ENCODE data around the gene KCNA5. TPM values are rescaled to one million over a fixed set of nuclear protein-coding genes. Genes with fewer than 3 reads are reported as not detected.

KCNA5 gene
- not detected in 2 replicates for polyA plus RNA-seq (2011; rRNA removed)
- polyA minus RNA-seq (2011; rRNA and poly(A)+ RNA removed), result not detected in 2 replicates

GRCh38 chr12:5043589-5044419 lies at the start of gene KCNA5:
KCNA5 (plus strand) TSS chr12:5043879; CDS start chr12:5044148, 269 bp downstream.
- H3K9me3 ChIP-seq (ENCODE audit: control insufficient read depth, insufficient read depth, low read length), result no peaks in the 10 kb centered on the region; the same call in 1 of the 2 replicates
- ChIA-PET CTCF (no interaction called here), POLR2A (no interaction called here)

DNA sequence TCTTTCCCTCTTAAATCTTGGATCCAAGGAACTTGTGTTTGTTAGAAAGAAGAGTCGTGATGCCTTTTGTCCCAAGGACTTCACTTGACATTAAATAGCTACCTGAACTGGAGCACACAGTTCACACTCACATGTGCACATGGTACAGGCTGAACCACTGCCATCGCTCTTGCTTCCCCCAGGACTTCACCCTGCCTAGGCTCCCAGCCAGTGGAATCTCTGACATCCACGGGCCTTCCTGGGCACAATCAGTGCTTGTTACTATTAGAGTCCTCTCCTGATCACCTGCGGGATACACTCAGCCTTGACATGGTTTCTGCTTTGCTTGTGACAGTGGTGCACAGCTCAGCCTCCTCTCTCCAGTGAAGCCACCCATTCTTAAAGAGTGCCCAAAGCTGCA lies 49.1 kb upstream of the KCNA5 start:
- no peak overlapping the region for H3K27ac ChIP-seq (ENCODE audit: low read depth, low read length)
- CTCF ChIA-PET, result interaction anchor here (1.3 to 7.7 kb wide), 3 partner anchors 28 to 145 kb away, joined by 5 to 40 read pairs (median 7); no protein-coding TSS in a partner anchor

More at GRCh38 chr12:5043589-5044419, at the start of gene KCNA5:
- TF ChIP-seq CTCF (IDR thresholded peaks at IDR 0.05; ENCODE audit: low read depth, low read length), result no peak
- H3K4me3 ChIP-seq (ENCODE audit: low read depth, low read length), result no peak within 1 kb of the TSS
- DNase-seq (ENCODE audit: low read depth, low spot score), result no peak
- peaks cover 35% of the 10 kb centered on the region for H3K27me3 ChIP-seq (ENCODE audit: control insufficient read depth, insufficient read depth, low read length)
- H3K27ac ChIP-seq (ENCODE audit: low read depth, low read length), result no peak within 1 kb of the TSS

DNA sequence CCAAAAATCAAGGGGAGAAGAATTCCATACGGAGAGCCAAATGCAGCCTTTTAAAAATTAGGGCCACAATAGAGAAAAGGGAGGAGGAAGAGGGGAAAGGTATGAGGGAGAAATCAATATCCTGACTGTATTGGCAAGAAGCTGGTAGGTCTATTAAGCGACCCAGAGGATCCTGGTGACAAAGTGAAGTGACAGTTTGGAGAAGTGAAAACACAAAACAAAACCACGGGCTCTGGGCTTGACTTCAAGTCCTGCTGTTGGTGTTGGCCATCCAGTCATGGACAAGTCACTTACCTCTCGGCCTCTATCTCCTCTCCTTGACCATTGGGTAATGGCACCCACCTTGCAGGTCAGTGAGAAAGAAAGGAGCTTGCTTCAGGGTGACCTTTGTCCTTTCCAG lies 47.0 kb upstream of the KCNA5 start:
- peaks cover 25% of the 10 kb centered on the region for H3K27me3 ChIP-seq (ENCODE audit: control insufficient read depth, insufficient read depth, low read length)
- CTCF ChIA-PET, result interaction anchor here (7.7 kb wide), 1 partner anchor 141 kb away, joined by 40 read pairs; no protein-coding TSS in a partner anchor
- no peaks in the 10 kb centered on the region for H3K9me3 ChIP-seq (ENCODE audit: control insufficient read depth, insufficient read depth, low read length)
- DNase-seq (ENCODE audit: low read depth, low spot score), result no peak
- no peak overlapping the region for H3K27ac ChIP-seq (ENCODE audit: low read depth, low read length)
- no peak for TF ChIP-seq CTCF (IDR thresholded peaks at IDR 0.05; ENCODE audit: low read depth, low read length)
- H3K4me3 ChIP-seq (ENCODE audit: low read depth, low read length), result no peak overlapping the region
- POLR2A ChIA-PET, result no interaction called here

More for the DNA sequence above, 49.1 kb upstream of the KCNA5 start:
- Histone ChIP-seq H3K9me3 (ENCODE audit: control insufficient read depth, insufficient read depth, low read length) (no peaks in the 10 kb centered on the region), H3K4me3 (ENCODE audit: low read depth, low read length) (no peak overlapping the region), H3K27me3 (ENCODE audit: control insufficient read depth, insufficient read depth, low read length) (peaks cover 17% of the 10 kb centered on the region)
- TF ChIP-seq CTCF (IDR thresholded peaks at IDR 0.05; ENCODE audit: low read depth, low read length), result no peak
- POLR2A ChIA-PET, result no interaction called here
- DNase-seq (ENCODE audit: low read depth, low spot score), result no peak

DNA sequence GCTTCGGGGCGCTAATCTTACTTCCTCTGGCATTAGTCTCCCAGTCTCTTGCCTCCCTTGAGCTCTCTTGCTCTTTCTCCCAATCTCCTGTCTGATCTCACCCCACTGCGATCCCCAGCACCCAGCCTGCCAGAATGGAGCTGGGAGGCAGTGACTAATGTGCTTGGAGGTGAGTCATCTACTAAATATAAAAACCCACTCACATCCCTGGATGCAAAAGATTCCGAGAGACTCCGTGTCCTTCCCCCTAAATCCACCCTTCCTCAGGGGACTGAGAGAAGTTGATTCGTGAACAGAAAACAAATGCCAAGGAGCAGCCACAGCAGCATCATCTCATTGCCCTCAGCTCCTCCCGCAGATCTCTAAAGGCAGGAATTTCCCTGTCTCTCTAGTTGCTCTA lies 45.7 kb upstream of the KCNA5 start:
- POLR2A ChIA-PET, result no interaction called here
- Histone ChIP-seq H3K9me3 (ENCODE audit: control insufficient read depth, insufficient read depth, low read length) (no peaks in the 10 kb centered on the region), H3K4me3 (ENCODE audit: low read depth, low read length) (no peak overlapping the region), H3K27me3 (ENCODE audit: control insufficient read depth, insufficient read depth, low read length) (peaks cover 21% of the 10 kb centered on the region), H3K27ac (ENCODE audit: low read depth, low read length) (no peak overlapping the region)
- no peak for TF ChIP-seq CTCF (IDR thresholded peaks at IDR 0.05; ENCODE audit: low read depth, low read length)
- CTCF ChIA-PET, result interaction anchor here (7.7 kb wide), 1 partner anchor 142 kb away, joined by 40 read pairs; no protein-coding TSS in a partner anchor
- DNase-seq (ENCODE audit: low read depth, low spot score), result peak; percentile 39

GRCh38 chr12:5000204-5000603 lies 43.5 kb upstream of the KCNA5 start:
- ChIA-PET CTCF (interaction anchor here (0.6 to 2.6 kb wide), 4 partner anchors 144 to 692 kb away, joined by 3 to 15 read pairs (median 4); no protein-coding TSS in a partner anchor), POLR2A (no interaction called here)
- no peak for TF ChIP-seq CTCF (IDR thresholded peaks at IDR 0.05; ENCODE audit: low read depth, low read length)
- Histone ChIP-seq H3K27me3 (ENCODE audit: control insufficient read depth, insufficient read depth, low read length) (peaks cover 13% of the 10 kb centered on the region), H3K9me3 (ENCODE audit: control insufficient read depth, insufficient read depth, low read length) (no peaks in the 10 kb centered on the region), H3K27ac (ENCODE audit: low read depth, low read length) (no peak overlapping the region), H3K4me3 (ENCODE audit: low read depth, low read length) (no peak overlapping the region)
- no peak for DNase-seq (ENCODE audit: low read depth, low spot score)

All from AG04450 (cell line).